H9 (cell line): ENCODE measurements around the gene MANSC4. TPM values are rescaled to one million over a fixed set of nuclear protein-coding genes. Genes with fewer than 3 reads are reported as not detected.

Source experiments
- DNase-seq: peaks from one replicate; pipeline ENCODE4 v3.0.0-alpha.2; 2017
- H2AFZ ChIP-seq: one replicate; pipeline ENCODE4 v1.6.1; 2013; ENCODE audit warnings: mild to moderate bottlenecking, low read length, control low read depth, moderate library complexity
- H2AK5ac ChIP-seq: 2 replicates; pipeline ENCODE4 v1.6.1; 2013; ENCODE audit warnings: low read length, control low read depth, mixed read lengths; ENCODE audit not compliant: insufficient read length
- H2BK120ac ChIP-seq: one replicate; pipeline ENCODE4 v1.6.1; 2013; ENCODE audit warnings: low read depth, mild to moderate bottlenecking, low read length, control low read depth, inconsistent platforms; ENCODE audit not compliant: poor library complexity, severe bottlenecking
- H2BK12ac ChIP-seq: 2 replicates; pipeline ENCODE4 v1.6.1; 2013; ENCODE audit warnings: low read length, control low read depth, mixed read lengths, low read depth; ENCODE audit not compliant: insufficient read length
- H2BK15ac ChIP-seq: 2 replicates; pipeline ENCODE4 v1.6.1; 2013; ENCODE audit warnings: low read depth, low read length, control low read depth
- H2BK20ac ChIP-seq: one replicate; pipeline ENCODE4 v1.6.1; 2013; ENCODE audit warnings: low read depth, mild to moderate bottlenecking, low read length, control low read depth, inconsistent platforms; ENCODE audit not compliant: poor library complexity, severe bottlenecking
- H2BK5ac ChIP-seq: 2 replicates; pipeline ENCODE4 v1.6.1; 2013; ENCODE audit warnings: low read length, control low read depth, mixed read lengths; ENCODE audit not compliant: insufficient read length
- H3K14ac ChIP-seq: 2 replicates; pipeline ENCODE4 v1.6.1; 2013; ENCODE audit warnings: low read length, control low read depth; ENCODE audit not compliant: insufficient read depth
- H3K18ac ChIP-seq: 2 replicates; pipeline ENCODE4 v1.6.1; 2013; ENCODE audit warnings: low read depth, mild to moderate bottlenecking, mixed read lengths, low read length, control low read depth; ENCODE audit not compliant: insufficient read length
- H3K23ac ChIP-seq: 2 replicates; pipeline ENCODE4 v1.6.1; 2013; ENCODE audit warnings: low read length, control low read depth, mixed read lengths, low read depth; ENCODE audit not compliant: insufficient read length
- H3K23me2 ChIP-seq: 2 replicates; pipeline ENCODE4 v1.6.1; 2013; ENCODE audit warnings: low read depth, mild to moderate bottlenecking, mixed read lengths, low read length, control low read depth; ENCODE audit not compliant: insufficient read length, poor library complexity, severe bottlenecking
- H3K27ac ChIP-seq: 2 replicates; pipeline ENCODE4 v1.5.1; 2013; ENCODE audit warnings: low read length, control low read depth, mixed read lengths, low read depth; ENCODE audit not compliant: insufficient read length
- H3K27me3 ChIP-seq: 2 replicates; pipeline ENCODE4 v1.6.1; 2013; ENCODE audit warnings: low read length, control low read depth, inconsistent platforms; ENCODE audit not compliant: insufficient read depth
- H3K4ac ChIP-seq: 2 replicates; pipeline ENCODE4 v1.6.1; 2013; ENCODE audit warnings: low read depth, mild to moderate bottlenecking, control low read depth, inconsistent platforms, low read length, moderate library complexity
- H3K4me1 ChIP-seq: 2 replicates; pipeline ENCODE4 v1.6.1; 2013; ENCODE audit warnings: low read length, control low read depth, inconsistent platforms; ENCODE audit not compliant: insufficient read depth
- H3K4me2 ChIP-seq: 2 replicates; pipeline ENCODE4 v1.6.1; 2013; ENCODE audit warnings: low read length, control low read depth, mixed read lengths; ENCODE audit not compliant: insufficient read length, insufficient read depth
- H3K56ac ChIP-seq: 2 replicates; pipeline ENCODE4 v1.6.1; 2013; ENCODE audit warnings: low read depth, mild to moderate bottlenecking, mixed read lengths, low read length, control low read depth; ENCODE audit not compliant: insufficient read length
- H3K79me1 ChIP-seq: 2 replicates; pipeline ENCODE4 v1.6.1; 2013; ENCODE audit warnings: low read depth, mild to moderate bottlenecking, moderate library complexity, low read length, control low read depth, inconsistent platforms; ENCODE audit not compliant: insufficient read depth, poor library complexity, severe bottlenecking
- H3K79me2 ChIP-seq: 2 replicates; pipeline ENCODE4 v1.6.1; 2013; ENCODE audit warnings: low read length, control low read depth, inconsistent platforms; ENCODE audit not compliant: insufficient read depth
- H3K9ac ChIP-seq: 2 replicates; pipeline ENCODE4 v1.6.1; 2013; ENCODE audit warnings: low read length, control low read depth, mixed read lengths; ENCODE audit not compliant: insufficient read length; ENCODE audit errors: extremely low read depth
- H3K9me3 ChIP-seq: one replicate; pipeline ENCODE4 v1.6.1; 2013; ENCODE audit warnings: low read depth, low read length, inconsistent platforms; ENCODE audit not compliant: control insufficient read depth
- H3T11ph ChIP-seq: one replicate; pipeline ENCODE4 v1.6.1; 2013; ENCODE audit warnings: mild to moderate bottlenecking, low read length, control low read depth, inconsistent platforms
- H4K20me1 ChIP-seq: one replicate; pipeline ENCODE4 v1.6.1; 2013; ENCODE audit not compliant: control insufficient read depth, insufficient read length, insufficient read depth
- H4K5ac ChIP-seq: 2 replicates; pipeline ENCODE4 v1.6.1; 2013; ENCODE audit warnings: low read depth, mild to moderate bottlenecking, mixed read lengths, low read length, control low read depth; ENCODE audit not compliant: insufficient read length
- H4K8ac ChIP-seq: replicated peaks from 2 replicates; pipeline ENCODE4 v1.6.1; 2013; ENCODE audit warnings: low read length, control low read depth, mixed read lengths, low read depth; ENCODE audit not compliant: insufficient read length
- H4K91ac ChIP-seq: 2 replicates; pipeline ENCODE4 v1.6.1; 2013; ENCODE audit warnings: low read depth, mild to moderate bottlenecking, moderate library complexity, mixed read lengths, low read length, control low read depth; ENCODE audit not compliant: insufficient read length
- H3K27ac Mint-ChIP-seq, 3 experiments: 2 replicates in 2 of 3; 3 replicates in 1 of 3; pipeline ENCODE4 v1.8.0; 2020 to 2021; ENCODE audit warnings: mixed read lengths in 3 of 3, mild to moderate bottlenecking in 1 of 3, moderate library complexity in 1 of 3
- H3K27me3 Mint-ChIP-seq: 2 replicates; pipeline ENCODE4 v1.8.0; 2021; ENCODE audit warnings: low read depth, mild to moderate bottlenecking, moderate library complexity, mixed read lengths
- H3K36me3 Mint-ChIP-seq, 3 experiments: 2 replicates in 2 of 3; 3 replicates in 1 of 3; pipeline ENCODE4 v1.8.0; 2020 to 2021; ENCODE audit warnings: low read depth in 3 of 3, mixed read lengths in 3 of 3; ENCODE audit not compliant: insufficient read depth in 1 of 3
- H3K4me1 Mint-ChIP-seq, 2 experiments: 2 replicates each; pipeline ENCODE4 v1.8.0; 2020; ENCODE audit warnings: mixed read lengths in 2 of 2
- H3K4me3 Mint-ChIP-seq, 2 experiments: 2 replicates in 1 of 2; 3 replicates in 1 of 2; pipeline ENCODE4 v1.8.0; 2020 to 2021; ENCODE audit warnings: mild to moderate bottlenecking in 2 of 2, mixed read lengths in 2 of 2, moderate library complexity in 1 of 2
- H3K9me3 Mint-ChIP-seq, 2 experiments: 2 replicates in 1 of 2; 3 replicates in 1 of 2; pipeline ENCODE4 v1.8.0; 2020; ENCODE audit warnings: mild to moderate bottlenecking in 2 of 2, mixed read lengths in 2 of 2, moderate library complexity in 1 of 2
- CTCF ChIP-seq: fragments of 200-600 bp; sonication (generic); conservative IDR thresholded peaks from 3 replicates; pipeline ENCODE4 v1.8.0; 2021; ENCODE audit warnings: antibody characterized with exemption, mild to moderate bottlenecking
- WGBS: extraction: QIAGEN DNeasy Blood & Tissue Kit; methylation state at CpG from one replicate; pipeline ENCODE4 v1.1.7; 2013; ENCODE audit warnings: missing lambda C conversion rate, low lambda C conversion rate, mixed read lengths; ENCODE audit not compliant: insufficient read length; ENCODE audit errors: extremely low coverage; 5-methylcytosine and 5-hydroxymethylcytosine counted together
- total RNA-seq: library from RNA; stranded (reverse); gene quantifications from 2 replicates; pipeline ENCODE4 v1.2.1, GENCODE V29; 2021

Gene MANSC4
- total RNA-seq, 1 experiment from 2014 or later, result not detected

DNA sequence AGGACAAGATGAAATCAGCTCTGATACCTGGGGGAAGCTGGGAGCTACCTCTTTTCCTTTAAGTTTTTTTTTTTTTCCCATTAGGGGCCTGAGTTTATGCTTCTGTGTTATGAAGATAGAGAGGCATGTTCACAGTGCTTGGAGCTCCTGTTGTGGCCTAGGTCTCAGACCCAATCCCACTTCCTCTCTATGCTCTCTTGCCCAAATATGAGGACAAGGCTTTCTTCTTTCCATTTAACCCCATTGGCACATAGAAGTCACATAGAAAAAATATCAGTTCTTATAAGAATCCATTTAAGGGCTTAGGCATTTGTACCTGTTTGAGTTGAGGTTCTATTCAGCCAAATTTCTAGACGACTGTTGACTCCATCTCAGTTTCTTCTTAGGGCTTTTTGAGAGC lies 56.8 kb downstream of the MANSC4 start:
- no CpG with 5 or more reads among the region's 1 CpG for WGBS
- H3K9me3 ChIP-seq, result no peaks in the 10 kb centered on the region
- H2BK5ac ChIP-seq, result no peak overlapping the region
- no peak overlapping the region for H4K8ac ChIP-seq
- H3K27ac ChIP-seq, result no peak overlapping the region
- H3K23ac ChIP-seq, result no peak overlapping the region
- H3K79me2 ChIP-seq, result no peaks in the 10 kb centered on the region
- H2AFZ ChIP-seq, result no peak overlapping the region
- no peaks in the 10 kb centered on the region for H3K27me3 ChIP-seq
- H3K4me1 ChIP-seq, result no peaks in the 10 kb centered on the region
- H3K23me2 ChIP-seq, result no peaks in the 10 kb centered on the region
- no peak overlapping the region for H3K4me2 ChIP-seq
- H3K4ac ChIP-seq, result no peak overlapping the region
- H3K9me3 Mint-ChIP-seq, result no peaks in the 10 kb centered on the region; a peak in 1 of 5 replicates
- no peak overlapping the region for H4K5ac ChIP-seq
- H3K79me1 ChIP-seq, result no peaks in the 10 kb centered on the region
- no peaks in the 10 kb centered on the region for H3K4me1 Mint-ChIP-seq
- H4K91ac ChIP-seq, result no peak overlapping the region
- H2AK5ac ChIP-seq, result no peak overlapping the region
- no peak overlapping the region for H2BK12ac ChIP-seq
- no peak overlapping the region for H3K4me3 Mint-ChIP-seq
- H4K20me1 ChIP-seq, result no peaks in the 10 kb centered on the region
- no peak overlapping the region for H3K14ac ChIP-seq
- H3K36me3 Mint-ChIP-seq, result peaks cover 14 to 45% (median 25%) of the 10 kb centered on the region in 3 experiments; a peak in 6 of 7 replicates
- H3K56ac ChIP-seq, result no peak overlapping the region
- TF ChIP-seq CTCF, result no peak
- H2BK120ac ChIP-seq, result no peak overlapping the region
- H3K27ac Mint-ChIP-seq, result no peak overlapping the region; a peak in 1 of 7 replicates
- no peaks in the 10 kb centered on the region for H3K27me3 Mint-ChIP-seq
- H2BK15ac ChIP-seq, result no peak overlapping the region
- H3T11ph ChIP-seq, result no peak overlapping the region
- DNase-seq, result no peak
- H3K18ac ChIP-seq, result no peak overlapping the region
- H3K9ac ChIP-seq, result no peak overlapping the region
- no peak overlapping the region for H2BK20ac ChIP-seq

Other genes starting within 250 kb of the MANSC4 start
- 0.20 and 1.3 TPM in 2 replicates for gene REP15, start 83.8 kb downstream of the MANSC4 start, total RNA-seq
- 43.6 and 45.4 TPM in 2 replicates for gene MRPS35, start 69.4 kb downstream of the MANSC4 start, total RNA-seq
- gene KLHL42, start within 50 bp of the MANSC4 start, total RNA-seq, result 35.8 and 37.0 TPM in 2 replicates
- 0.35 and 0.39 TPM in 2 replicates for gene PTHLH, start 192.5 kb upstream of the MANSC4 start, total RNA-seq